GM18498 (cell line): Measurements from ENCODE around the gene NANP.
"Not testable (repeated sequence)": the region's sequence is repeated elsewhere in the genome, so short reads cannot be mapped to it uniquely, and the experiment has no call there.

Source experiments
- ATAC-seq: cut with Tn5 transposase; IDR thresholded peaks from one replicate; pipeline ENCODE4 v1.9.1; 2021; ENCODE audit warnings: mild to moderate bottlenecking, moderate library complexity; ENCODE audit not compliant: unreplicated experiment

The NANP gene

GRCh38 chr20:25623736-25624499 is at the start of gene NANP:
Gene NANP (minus strand): TSS chr20:25624014. CDS start chr20:25623948, 66 bp downstream.
- peak; percentile 85 for ATAC-seq

GRCh38 chr20:25672659-25673235 is 48.9 kb upstream of the NANP start:
- ATAC-seq, result no peak

DNA sequence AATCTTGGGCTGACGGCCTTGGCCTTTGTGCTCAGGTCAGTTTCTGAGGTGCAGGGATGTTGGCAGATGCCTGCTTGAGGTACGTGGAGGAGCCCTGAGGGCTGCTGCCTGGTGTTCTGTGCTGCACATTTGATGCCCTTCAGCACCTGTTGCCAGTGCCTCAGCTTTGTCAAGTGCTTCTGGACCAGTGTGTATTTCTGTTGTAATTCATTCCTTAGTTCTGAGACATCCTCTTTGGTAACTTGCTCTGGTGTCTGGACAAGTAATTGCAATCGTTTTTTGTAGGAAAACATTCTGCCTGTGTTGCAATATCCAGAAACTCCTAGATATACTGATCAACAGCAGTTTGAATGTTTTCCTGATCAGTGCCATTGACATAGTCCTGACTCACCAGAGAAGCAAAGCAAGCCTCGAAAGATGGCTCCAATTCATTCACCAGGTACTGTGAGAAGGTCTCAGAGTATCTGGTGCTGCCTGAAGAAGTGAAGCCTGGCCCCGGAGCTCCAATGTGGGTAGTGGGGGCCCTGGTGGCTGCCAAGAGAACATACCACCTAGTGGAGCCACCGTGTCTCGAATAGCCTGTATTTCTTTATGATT is 46.1 kb upstream of the NANP start:
- no peak for ATAC-seq

- no peak for ATAC-seq
Observed at GRCh38 chr20:25668446-25668845, 44.6 kb upstream of the NANP start.

- ATAC-seq, result no peak
Observed at GRCh38 chr20:25659999-25660398, 36.2 kb upstream of the NANP start.

- no peak for ATAC-seq
Observed at GRCh38 chr20:25654487-25654886, 30.7 kb upstream of the NANP start.

DNA sequence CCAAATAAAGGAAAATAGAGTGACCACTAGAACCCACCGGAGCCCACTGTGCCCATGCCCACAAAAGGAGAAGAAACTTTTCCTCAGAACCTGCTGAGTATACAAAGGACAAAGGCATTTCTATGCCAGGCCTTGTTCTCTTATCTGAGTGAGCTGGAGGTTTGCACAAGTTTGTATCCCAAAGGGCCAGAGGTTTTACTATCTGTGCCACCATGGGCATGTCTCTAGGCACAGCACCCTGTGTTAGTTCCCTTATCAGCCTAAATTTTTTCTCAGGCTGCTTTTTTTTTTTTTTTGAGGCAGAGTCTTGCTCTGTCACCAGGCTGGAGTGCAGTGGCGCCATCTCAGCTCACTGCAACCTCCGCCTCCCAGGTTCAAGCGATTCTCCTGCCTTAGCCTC is 29.1 kb upstream of the NANP start:
- ATAC-seq, result not testable (repeated sequence)

DNA sequence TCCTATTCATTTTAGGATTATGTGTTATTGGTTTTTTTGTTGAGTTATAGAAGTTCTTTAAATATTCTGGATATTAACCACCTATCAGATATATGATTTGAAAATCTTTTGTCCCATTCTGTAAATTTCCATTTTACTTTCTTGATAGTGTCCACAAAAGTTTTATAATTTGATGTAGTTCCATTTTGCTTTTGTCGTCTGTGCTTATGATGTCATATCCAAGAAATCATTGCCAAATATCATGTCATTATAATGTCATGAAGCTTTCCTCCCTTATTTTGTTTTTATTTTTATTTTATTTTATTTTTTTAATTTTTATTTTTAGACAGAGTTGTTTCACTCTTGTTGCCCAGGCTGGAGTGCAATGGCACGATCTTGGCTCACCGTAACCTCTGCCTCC is 21.0 kb upstream of the NANP start:
- no peak for ATAC-seq

DNA sequence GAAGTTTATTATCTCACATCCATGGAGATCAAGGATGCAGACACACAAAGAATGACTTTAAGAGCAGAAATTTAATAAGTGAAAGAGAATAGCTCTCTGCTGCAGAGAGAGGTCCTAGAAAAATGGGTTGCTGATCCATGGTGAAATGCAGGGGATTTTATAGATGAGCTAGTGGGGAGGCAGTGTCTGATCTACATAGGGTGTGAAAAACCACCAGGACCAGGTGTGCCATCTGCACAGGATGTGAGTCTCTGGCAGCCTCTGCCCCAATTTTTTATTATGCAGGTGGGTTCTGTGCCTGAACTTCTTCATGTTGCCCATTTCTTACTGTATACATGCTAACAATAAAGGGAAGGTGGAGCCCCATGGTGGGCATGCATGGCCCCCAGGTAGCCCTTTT is 19.9 kb upstream of the NANP start:
- ATAC-seq, result peak; percentile 47

- no peak for ATAC-seq
Observed at GRCh38 chr20:25637247-25637646, 13.4 kb upstream of the NANP start.

DNA sequence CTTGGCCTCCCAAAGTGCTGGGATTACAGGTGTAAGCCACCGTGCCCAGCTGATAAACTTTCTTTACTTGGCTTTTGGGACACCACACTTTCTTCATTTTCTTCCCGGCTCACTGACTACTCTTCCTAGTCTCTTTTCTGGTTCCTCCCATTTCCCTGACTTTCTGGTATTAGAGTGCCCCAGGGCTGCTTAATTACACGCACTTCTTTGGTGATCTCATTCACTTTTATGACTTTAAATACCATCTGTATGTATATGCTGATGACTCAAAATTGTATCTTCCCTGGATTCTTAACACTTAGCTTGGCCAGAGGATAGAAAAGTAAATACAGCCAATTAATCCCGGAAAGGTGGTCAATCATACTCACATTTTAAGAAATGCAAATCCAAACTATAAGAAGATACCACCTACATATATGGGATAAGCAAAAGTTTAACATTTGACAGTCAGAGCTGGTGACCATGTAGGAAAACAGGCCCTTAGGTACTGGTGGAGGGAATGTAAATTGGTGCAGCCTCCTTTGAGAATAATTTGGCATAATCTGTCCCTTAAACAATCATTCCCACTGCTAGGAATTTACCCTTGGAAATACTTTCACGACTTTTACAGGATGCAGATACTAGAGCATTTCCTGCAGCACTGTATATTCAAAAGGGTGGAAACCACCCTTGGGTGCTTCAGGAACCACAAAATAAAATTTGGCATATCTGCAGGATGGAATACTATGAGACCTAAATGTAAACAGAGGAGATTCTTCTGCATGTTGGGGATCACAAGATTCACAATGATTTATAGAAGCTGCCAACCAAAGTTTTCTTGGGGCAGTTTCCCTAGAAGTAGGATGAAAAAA is 9.4 kb upstream of the NANP start:
- ATAC-seq, result no peak

DNA sequence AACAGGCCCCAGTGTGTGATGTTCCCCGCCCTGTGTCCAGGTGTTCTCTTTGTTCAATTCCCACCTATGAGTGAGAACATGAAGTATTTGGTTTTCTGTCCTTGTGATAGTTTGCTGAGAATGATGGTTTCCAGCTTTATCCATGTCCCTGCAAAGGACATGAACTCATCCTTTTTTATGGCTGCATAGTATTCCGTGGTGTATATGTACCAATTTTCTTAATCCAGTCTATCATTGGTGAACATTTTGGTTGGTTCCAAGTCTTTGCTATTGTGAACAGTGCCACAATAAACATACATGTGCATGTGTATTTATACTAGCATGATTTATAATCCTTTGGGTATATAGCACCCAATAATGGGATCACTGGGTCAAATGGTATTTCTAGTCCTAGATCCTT is 6.8 kb upstream of the NANP start:
- not testable (repeated sequence) for ATAC-seq

- no peak for ATAC-seq
Observed at GRCh38 chr20:25629816-25630499, 6.1 kb upstream of the NANP start.

- no peak for ATAC-seq
Observed at GRCh38 chr20:25626779-25627178, 3.0 kb upstream of the NANP start.

GRCh38 chr20:25624500-25624939 is 706 bp upstream of the NANP start:
- no peak for ATAC-seq

GRCh38 chr20:25623225-25623735 is 534 bp downstream of the NANP start:
- peak; percentile 19 for ATAC-seq

DNA sequence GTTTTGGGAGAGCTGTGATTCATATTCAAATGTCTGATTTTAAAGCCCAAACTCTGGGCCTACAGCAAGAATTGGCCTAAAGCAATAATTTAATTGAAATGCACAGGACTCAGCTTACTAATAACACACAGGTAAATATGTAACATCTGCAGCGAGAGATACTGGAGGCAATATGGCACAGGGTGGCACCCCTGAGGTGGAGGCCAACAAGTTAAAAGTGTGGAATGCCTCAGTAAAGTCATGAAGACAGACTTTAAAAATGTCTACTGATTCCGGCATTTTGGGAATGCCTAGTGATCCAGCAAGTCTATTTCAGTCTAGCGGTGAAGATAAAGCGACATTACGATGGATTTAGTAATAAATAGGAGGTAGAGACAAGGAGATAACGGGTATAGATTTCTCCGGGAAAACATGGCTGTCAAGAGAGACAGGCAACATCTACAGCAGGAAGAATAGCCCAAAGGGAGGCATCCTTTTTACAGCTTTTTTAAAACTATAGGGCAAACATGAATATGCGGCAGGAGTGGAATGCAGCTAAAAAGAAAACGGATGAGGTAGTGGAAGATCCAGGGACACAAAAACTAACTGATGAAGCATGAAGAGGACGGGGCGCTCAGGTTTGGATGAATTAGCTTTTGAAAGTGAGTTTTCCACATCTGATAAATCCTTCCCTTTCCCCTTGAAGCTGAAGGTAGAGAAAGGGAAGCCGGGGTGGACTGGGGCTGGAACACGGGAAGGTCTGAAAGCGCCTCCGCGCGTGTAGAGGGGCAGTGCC is 1.2 kb downstream of the NANP start:
- no peak for ATAC-seq

- ATAC-seq, result no peak
Observed at GRCh38 chr20:25622049-25622448, 1.8 kb downstream of the NANP start.

DNA sequence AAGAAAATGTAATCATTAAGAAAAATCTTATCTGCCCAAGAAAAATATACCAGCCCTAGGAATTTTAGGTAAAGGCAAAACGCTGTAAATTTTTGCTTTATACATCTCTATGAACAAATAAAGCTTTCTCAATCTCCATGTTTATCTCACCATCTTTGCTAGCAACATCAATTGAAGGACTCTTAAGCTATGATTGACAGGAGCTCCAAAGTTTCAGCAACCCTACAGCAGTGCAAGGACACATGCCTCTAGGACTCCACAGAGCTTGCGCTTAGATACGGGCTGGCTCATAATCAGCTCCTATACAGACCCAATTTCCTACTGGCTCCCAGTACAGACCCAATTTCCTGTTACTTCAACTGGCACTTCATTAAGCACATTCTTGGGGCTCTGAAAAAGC is 4.3 kb downstream of the NANP start:
- no peak for ATAC-seq

GRCh38 chr20:25608774-25609173 is 15.0 kb downstream of the NANP start:
- no peak for ATAC-seq
